AG20443 (cell line): ENCODE measurements around the gene CST3.
"Not testable (repeated sequence)": the region's sequence is repeated elsewhere in the genome, so short reads cannot be mapped to it uniquely, and the experiment has no call there.

ENCODE experiments used
- DNase-seq: peaks from one replicate; pipeline ENCODE4 v3.0.0; 2012; ENCODE audit warnings: low spot score, mixed read lengths

Gene CST3, protein sequence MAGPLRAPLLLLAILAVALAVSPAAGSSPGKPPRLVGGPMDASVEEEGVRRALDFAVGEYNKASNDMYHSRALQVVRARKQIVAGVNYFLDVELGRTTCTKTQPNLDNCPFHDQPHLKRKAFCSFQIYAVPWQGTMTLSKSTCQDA

DNA sequence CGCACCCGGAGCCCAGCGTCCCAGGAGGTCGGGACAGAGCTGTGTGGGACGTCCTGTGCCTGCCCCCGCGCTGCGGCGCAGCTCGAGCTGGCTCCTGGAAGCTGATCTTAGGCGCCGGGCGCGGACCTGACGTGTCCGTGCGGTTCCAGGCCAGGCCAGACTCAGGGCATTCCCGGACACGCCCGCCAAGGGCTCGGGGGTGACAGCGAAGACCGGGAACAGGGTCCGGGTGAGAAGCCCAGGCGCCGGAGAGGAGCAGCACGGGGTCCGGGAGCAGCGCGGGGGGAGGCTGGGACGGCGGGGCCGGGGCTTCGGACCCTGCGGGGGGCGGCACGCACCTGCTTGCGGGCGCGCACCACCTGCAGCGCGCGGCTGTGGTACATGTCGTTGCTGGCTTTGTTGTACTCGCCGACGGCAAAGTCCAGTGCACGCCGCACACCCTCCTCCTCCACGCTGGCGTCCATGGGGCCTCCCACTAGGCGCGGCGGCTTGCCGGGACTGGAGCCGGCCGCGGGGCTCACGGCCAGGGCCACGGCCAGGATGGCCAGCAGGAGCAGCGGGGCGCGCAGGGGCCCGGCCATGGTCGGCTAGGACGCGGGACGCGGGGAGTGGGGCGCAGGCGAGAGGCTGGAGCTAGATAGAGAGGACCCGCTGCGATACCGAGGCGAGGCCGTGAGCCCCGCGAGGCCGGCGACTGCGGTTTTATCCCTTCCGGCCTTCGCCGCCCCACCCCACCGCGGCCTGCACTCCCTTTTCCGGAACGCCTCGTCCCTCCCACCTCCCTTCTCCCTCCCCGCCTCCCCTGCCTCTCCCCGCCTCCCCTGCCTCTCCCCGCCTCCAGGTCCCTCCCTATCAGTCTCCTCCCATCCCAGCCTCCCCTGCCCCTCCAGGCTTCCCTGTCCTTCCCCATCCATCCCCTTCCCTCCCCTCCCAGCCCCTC lies at the start of gene CST3:
Gene CST3, minus strand, starts transcription at position 674 of the 940 bp plus-strand sequence. Its CDS starts 93 bp downstream, at position 581.
- DNase-seq = peak; percentile 97

DNA sequence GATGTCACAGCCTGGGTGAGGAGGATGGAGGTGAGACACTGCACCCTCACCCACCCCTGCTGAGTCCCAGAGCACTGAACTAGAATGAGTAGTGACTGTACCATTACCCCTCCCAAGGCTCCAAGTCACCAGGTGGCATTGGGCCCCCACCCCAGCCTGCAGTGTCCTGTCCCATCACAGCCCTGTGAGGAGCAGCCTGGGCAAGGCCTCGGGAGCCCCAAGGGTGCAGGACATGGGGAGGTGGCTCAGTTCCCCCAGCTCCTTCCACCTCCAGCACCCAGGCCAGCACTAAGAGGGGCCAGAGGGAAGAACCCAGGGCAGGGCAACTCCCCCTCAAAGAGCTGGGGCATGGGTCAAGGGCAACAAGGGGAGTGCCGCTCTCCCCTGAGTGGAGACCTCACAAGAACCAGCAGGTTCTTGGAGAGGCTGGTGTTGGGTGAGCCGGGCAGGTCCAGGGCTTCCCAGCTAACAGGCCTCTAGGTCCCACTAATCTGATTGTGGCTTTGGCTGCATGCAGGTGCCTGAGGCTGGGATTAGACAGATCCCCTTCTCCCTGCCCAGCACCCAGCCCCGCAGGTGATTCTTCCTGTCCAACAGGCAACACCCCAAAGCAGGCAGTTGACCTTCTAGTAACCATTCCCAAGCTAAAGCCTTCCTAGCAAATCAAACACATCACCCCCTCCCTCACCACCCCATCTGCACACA lies 48.4 kb upstream of the CST3 start:
- DNase-seq = no peak

DNA sequence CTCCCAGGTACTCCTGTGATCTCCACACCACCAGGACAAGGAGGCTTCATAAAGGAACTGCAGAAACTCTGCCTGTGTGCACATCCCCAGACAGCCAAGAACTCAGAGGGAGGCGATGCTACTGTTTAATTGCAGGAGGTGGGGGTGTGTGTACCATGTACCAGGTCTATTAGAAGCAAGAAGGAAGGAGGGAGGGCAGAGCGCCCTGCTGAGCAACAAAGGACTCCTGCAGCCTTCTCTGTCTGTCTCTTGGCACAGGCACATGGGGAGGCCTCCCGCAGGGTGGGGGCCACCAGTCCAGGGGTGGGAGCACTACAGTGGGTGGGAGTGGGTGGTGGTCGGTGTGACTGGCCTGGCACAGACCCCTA lies 47.8 kb upstream of the CST3 start:
- DNase-seq = not testable (repeated sequence)

DNA sequence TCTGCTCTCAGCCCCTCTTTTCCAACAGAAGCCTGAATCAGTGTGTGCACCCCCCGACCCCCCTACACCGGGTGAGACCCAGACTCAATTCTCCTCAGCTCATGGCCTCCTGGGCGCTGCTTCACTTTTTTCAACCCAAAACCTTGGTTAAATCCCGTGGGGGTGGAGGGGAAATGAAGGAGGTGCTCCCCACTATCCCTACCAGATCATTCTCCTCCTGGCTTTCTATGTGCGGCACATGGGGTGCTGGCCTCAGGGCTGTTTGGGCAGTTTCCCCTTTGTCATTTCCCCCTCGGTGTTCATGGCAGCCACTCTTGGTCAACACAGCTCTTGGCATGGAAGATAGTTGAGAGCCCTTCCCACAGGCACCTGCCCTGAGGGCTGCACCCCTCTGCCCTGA lies 46.5 kb upstream of the CST3 start:
- DNase-seq = no peak

DNA sequence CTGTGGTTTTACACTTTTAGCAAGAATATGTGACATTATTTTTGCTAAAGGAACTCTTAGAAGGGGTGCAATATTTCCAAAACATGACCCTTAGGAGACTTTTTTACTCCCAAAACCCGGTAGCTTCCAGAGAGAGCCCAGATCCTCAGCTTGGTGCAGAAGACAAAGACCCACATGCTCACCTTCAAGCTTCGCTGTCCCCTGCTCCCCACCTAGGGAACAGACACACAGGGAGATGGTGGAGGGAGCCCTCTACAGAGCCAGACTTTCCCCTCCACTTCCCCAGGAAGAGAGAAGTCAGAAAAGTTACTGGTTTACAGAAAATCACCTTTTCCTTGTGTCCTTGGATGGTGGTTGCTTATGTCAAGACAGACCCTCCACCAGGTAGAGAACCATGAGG lies 46.1 kb upstream of the CST3 start:
- DNase-seq = no peak

DNA sequence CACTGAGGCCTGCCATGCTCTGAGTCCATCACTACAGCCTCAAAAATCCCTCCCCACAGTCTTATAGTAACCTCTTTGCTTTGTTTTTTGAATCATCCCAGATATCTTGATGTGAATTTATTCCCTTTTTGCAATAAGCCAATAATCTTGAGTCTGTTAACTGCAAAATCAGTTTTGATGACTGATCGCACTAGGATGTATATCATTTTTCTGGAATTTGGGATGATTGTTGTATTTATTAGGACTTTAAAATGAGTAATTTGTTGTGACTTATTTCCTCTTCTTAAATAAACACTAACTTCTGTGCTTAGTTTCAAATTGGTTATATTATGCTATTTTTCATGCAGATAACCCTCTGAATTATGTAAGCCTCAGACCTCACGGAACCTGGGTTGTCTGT lies 45.5 kb upstream of the CST3 start:
- DNase-seq = no peak

DNA sequence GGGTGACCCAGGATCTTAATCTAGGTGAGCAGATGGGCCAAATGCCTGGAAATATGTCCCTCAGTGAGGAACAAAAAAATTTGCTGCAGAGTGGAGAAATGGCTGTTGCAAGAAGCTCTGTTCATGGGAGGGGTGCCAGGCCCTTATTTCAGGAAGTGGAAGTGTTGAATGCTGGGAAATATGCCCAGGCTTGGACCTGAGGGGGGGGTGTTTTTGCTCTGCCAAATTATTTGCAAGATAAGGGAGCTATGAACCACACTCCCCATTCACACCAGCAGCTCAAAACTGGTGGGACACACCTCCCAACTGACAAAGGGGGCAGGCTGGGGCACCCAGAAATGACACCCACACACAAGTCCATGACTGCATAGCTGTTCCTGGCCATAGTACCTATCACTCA lies 42.4 kb upstream of the CST3 start:
- DNase-seq = no peak

DNA sequence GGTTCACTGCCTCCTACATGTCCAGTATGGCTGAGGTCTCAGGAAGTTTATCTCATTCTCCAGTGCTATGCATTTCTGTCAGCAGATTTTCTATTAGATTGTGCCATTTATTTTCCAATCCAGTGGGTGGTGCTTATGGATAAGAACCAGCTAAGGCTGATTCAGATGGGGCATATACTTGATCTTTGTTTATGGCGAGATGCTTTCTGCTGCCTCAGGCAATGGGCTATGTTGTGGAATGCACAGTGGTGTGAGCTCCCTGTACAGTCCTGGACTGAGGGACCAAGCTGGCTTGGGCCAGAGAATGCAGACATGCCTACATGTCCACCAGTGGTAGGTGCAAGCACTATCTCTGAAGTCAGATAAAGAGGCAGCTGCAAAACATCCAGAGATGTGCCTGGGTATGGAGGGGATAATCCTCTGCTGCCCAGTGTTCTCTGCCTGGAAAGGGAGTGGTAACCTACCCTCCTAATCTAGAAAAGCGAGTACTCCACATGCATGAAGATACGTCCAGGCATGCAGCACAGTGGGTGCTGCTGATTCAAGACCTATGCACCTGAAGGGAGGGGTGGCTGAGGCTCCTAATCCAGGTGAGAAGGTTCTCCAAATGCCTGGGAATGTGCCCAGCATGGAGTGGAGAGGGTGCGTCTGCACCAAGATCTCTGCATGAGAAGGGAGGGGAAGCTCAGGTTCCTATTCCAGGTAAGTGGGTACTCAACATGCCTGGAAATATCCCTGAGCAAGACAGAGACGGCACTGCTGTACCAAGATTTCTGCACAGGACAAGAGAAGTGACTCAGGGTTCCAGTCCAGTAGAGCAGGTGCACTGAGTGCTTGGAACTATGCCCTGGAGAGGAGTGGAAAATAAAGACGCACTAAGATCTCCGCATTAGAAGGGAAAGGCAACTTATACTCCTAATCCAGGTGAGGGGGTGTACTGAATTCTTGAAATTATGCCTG lies 41.7 kb upstream of the CST3 start:
- DNase-seq = no peak

DNA sequence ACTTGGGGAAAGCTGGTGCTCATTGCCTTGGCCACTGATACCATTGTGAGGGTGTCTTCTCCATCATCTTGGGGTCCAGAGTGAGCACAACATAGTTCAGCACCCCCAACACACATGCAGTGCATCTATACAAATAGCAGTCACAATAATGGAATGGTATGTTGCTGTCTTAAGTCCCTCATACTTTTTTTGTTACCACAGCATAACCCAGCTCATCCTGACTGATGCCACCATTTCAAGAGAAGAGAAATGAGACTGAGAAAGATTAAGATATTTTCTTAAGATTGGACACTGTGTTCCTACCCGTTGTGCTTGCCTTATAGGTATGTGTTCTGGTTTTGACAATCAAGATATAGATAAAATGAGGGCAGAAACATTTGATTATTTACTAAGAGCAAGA lies 35.5 kb upstream of the CST3 start:
- no peak for DNase-seq

DNA sequence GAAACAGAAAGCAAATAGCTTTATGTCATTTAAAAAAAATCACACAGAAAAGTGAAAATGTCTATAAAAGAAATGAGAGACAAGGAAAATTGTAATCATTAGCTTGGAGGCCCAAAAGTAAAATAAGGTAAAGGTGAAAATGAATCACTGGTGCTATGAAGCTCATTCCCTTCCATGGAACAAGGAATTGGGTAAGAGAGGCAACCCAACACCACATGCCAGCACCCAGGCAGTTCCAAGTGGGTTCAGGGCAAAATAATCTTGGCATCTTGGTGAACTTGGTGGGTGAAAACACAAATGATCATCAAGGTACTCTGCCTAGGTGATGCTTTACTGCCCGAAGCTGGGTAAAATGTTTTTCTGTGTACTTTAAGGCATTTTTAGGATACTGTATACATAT lies 34.4 kb upstream of the CST3 start:
- DNase-seq = no peak

DNA sequence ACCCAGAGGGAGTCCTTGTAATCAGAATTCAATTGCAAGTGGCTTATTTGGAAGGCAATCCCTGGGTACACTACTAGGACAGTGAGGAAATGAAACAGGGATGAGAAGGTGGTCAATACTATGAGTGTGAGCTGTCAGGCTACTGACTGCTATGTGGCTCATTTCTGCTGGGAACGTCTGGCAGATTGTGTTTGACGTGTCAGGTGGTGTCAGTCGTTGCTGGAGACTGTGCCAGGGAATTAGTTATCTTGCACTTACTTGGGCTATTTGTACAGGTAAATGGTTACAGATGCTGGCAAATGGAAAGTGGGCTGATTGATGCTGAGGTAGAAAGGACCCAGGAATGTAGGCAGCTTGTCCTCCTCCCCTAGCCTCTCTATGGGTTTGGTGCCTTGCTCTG lies 33.7 kb upstream of the CST3 start:
- no peak for DNase-seq

DNA sequence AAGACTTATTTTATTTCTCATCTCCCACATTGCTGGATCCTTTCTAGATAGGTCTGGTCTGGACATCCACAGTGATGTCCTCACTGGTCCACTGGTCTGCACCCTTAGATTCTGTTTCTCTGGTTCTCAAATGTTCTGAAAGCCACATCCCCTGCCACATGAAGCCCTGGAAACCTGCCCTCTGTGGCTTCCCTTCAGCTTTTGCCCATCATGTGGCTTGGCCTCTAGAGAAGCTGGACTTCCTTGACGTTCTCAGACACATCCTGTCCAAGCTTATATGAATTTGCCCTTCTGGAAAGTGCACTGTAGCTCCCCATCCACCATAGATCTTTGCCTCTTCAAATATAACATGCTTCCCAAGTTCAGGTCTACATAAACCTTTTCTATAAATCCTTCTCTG lies 32.6 kb upstream of the CST3 start:
- DNase-seq = no peak

DNA sequence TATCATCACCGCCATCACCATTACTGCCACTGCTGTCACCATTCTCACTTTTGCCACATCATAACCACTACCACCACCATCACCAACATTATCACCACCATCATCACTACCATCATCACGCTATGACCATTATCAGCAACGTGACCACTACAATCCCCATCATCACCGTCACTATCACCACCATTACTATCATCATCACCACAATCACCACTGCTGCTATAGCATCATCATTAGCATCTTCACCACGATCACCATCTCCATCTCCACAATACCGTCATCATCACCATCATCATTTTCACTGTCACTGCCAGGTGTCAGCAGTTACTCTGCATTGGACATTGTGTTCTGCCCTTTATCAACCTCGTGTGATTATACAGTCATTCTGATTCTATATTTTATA lies 32.1 kb upstream of the CST3 start:
- no peak for DNase-seq

DNA sequence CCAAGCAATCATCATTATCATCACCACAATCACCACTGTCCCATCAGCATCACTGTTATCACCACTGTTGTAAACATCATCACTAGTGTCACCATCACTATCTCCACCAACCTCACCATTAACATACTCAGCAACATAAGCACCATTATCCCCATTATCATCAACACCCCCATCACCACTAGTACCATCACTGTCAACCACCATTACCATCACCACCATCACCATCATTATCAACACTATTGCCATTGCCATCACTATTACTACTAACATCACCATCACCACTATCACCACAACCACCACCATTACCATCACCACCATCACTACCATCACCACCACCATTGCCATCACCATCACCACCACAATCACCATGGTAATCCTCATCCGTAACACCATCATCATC lies 31.6 kb upstream of the CST3 start:
- no peak for DNase-seq

DNA sequence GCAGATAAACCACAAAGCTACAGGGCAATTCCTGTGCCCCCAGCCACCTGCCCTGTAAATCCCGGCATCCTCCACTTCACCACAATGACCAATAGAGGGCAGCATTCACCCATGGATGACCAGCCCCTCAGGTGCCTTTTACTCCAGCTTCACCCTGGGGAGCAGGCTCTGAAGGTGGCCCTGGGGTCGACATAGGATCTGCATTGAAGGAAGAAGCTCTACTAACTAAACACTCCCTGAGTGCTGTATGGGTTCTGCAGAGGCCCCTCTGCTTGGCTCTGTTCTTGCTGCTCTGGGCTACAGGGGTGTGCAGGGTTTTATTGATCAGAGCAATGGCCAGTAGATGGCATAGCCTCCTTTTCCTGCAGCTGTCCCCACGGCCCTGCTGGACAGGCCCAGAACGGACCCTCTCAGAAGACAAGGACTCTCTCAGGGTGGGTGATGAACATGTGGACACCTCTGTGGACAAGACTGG lies 30.8 kb upstream of the CST3 start:
- peak; percentile 79 for DNase-seq

DNA sequence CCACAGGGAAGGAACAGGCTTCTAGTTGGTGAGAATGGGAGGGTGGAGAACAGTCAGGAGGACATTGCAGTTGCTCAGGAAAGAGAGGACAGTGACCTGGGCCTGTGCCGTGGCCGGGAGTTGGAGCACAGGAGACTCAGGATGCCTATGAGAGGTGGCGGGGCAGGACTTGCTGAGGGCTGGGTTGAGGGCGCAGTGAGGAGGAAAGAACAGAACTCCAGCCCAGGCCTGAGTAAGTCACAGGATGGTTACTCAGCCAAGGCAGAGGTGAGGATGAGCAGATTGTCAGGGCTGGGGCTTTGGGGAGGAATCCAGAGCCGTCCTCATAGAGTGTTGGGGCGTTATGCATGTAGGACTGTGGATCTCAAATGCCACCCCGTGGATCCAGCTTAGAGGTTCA lies 29.9 kb upstream of the CST3 start:
- DNase-seq = no peak

DNA sequence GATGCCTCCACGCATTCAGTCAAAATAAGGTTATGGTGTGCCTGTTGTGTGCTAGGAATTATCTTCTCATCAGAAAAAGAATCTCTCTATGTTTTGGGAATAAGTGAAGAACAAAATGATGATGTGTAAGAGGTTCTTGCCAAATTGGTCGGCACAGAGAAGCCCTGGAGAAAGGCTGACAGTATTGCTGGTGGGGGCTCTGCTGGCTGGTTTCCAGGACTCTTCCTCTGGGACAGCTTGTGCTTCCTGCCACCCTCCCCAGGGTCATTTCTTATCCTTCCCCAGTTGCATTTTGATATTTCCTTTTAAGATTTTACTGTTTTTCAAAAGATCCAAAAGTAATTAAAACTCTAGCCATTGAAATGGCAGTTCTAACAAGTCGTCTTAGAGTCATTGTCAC lies 28.9 kb upstream of the CST3 start:
- no peak for DNase-seq

DNA sequence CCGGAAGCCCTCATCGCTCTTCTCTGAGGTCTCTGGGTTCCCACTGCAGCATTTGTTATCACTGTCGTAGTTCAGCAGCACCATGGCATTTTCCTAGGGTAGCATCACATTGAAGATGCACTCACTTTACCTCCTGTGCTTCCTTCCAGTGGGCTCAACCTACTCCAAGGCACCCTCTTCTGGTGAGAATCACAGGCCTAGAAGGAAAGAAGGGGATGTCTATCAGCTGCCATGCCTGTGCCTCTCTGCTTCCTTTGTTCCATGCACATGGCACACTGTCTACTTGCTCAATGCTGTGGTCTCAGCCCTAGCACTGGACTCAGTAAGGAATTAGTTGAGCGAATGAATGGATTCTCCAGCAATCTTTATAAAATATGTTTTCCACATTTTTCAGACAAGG lies 28.4 kb upstream of the CST3 start:
- no peak for DNase-seq

DNA sequence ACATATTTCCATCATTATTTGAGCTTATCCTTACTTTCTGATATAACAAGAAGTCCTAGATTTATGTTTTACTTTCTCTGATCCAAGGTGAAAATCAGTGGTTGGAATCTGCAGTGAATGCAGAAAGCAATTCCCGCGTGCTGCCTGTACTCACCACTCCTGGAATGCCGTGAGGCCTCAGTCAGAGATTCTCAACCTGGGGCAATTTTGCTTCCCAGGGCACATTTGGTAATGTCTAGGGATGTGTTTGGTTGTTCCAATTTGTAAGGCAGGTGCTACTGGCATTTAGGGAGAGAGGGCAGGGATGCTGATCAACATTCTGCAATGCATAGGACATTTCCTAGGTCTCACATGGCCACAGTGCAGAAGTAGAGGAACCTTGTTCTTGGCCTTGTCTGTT lies 27.2 kb upstream of the CST3 start:
- DNase-seq = no peak

DNA sequence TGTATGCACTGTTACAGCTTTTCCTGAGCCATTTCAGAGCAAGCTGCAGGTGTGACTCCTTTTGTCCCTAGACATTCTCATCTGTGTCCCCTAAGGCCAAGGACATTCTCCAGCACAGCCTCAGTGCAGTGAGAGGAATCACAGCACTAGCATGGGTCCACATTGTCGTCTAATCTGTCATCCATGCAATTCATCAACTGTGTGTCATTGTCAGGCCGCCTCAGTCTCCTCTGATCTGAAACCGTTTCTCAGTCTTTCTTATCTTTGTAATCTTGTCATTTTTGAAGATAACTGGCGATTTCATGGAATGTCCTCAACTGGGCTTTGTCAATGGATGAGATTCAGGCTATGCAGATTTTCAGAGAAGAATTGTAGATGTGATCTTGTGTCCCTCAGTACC lies 26.3 kb upstream of the CST3 start:
- not testable (repeated sequence) for DNase-seq

DNA sequence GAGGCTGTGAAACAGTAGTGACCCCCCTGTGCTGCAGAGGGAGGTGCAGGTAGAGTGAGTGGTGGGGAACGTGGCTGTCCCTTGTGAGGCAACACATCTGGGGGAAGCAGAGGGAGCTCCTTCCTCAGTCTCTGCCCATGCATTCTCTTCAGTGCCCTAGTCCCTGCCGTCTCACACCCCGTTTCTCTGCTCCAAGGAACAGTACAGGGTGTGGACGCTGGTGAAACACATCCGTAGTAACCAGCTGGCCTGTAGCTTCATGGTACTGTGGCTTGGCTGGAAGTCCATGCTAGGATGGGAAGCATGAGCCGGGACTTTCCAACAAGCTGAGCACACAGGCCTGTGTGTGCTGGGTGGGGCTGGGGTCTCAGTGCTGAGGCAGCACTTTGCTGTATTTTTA lies 25.4 kb upstream of the CST3 start:
- DNase-seq = no peak
